ENCODE results near the gene ADAM15. TPM values are rescaled to one million over a fixed set of nuclear protein-coding genes. Genes with fewer than 3 reads are reported as not detected.
A peak's percentile ranks its signal among the peaks of the same experiment; 100 is the strongest.

The ADAM15 gene
- total and polyA plus RNA-seq, 2 of the 8 experiments (the other 6 are each of a cell fraction or from before 2014, with no cell fraction given) = 32.9 to 37.6 TPM

GRCh38 chr1:155012026-155012546, 39.0 kb upstream of the ADAM15 start (continued):
- peak in 1 of 2 experiments; percentile 58; a peak in 1 of 4 replicates for TF ChIP-seq HDAC2 (IDR thresholded peaks at IDR 0.05; ENCODE audit: borderline replicate concordance in 1 of 2, low read depth in 2 of 2, low read length in 2 of 2)
- no peak; a peak in 1 of 3 replicates for TF ChIP-seq POLR2A (IDR thresholded peaks at IDR 0.05; ENCODE audit: control extremely low read depth in 1 of 2, low read depth in 2 of 2, low read length in 2 of 2)
- peak; percentile 95 for TF ChIP-seq MAX (IDR thresholded peaks at IDR 0.05)
- TF ChIP-seq SP2 (IDR thresholded peaks at IDR 0.05; ENCODE audit: low read length) = peak; percentile 50
- peak; percentile 37; the same call in 1 of the 2 replicates for TF ChIP-seq TBP (IDR thresholded peaks at IDR 0.05; ENCODE audit: low read depth, low read length)

All from H1 (cell line).